Activated CD4-positive, alpha-beta T cell treated with anti-CD3 and anti-CD28 coated beads, Interleukin-2, amount 50 U/mL, for 4 hours (primary cell): ENCODE results near the gene ATP6V0A1.
"Not testable (repeated sequence)": the region's sequence is repeated elsewhere in the genome, so short reads cannot be mapped to it uniquely, and the experiment has no call there.

Experiments
- DNase-seq, 2 experiments: peaks; one replicate each; pipeline ENCODE4 v3.0.0-alpha.2; 2020

The ATP6V0A1 gene

DNA sequence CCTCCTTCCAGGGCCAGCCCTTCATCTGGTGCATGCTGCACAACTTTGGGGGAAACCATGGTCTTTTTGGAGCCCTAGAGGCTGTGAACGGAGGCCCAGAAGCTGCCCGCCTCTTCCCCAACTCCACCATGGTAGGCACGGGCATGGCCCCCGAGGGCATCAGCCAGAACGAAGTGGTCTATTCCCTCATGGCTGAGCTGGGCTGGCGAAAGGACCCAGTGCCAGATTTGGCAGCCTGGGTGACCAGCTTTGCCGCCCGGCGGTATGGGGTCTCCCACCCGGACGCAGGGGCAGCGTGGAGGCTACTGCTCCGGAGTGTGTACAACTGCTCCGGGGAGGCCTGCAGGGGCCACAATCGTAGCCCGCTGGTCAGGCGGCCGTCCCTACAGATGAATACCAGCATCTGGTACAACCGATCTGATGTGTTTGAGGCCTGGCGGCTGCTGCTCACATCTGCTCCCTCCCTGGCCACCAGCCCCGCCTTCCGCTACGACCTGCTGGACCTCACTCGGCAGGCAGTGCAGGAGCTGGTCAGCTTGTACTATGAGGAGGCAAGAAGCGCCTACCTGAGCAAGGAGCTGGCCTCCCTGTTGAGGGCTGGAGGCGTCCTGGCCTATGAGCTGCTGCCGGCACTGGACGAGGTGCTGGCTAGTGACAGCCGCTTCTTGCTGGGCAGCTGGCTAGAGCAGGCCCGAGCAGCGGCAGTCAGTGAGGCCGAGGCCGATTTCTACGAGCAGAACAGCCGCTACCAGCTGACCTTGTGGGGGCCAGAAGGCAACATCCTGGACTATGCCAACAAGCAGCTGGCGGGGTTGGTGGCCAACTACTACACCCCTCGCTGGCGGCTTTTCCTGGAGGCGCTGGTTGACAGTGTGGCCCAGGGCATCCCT is 84.8 kb downstream of the ATP6V0A1 start:
- DNase-seq: no peak

- no peak for DNase-seq
Measured at GRCh38 chr17:42544874-42545283, 86.2 kb downstream of the ATP6V0A1 start.

- not testable (repeated sequence) for DNase-seq
Measured at GRCh38 chr17:42545755-42546505, 87.3 kb downstream of the ATP6V0A1 start.

DNA sequence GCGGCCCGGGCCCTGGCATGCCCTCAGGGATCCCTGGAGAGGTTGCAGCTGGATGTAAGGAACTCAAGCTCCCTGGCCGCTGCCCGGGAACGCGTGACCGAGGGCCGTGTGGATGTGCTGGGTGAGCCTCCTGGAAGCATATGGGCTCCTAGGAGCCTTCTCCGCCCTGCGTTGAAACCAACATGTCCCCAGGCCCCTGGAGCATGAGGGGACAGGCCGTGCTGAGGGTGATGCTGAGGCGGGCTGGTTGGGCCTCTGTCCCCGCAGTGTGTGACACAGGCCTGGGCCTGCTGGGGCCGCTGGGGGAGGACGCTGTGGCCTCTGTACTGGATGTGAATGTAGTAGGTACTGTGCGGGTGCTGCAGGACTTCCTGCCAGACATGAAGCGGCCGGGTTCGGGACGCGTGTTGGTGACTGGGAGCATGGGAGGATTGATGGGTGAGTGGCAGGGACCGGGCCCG is 88.4 kb downstream of the ATP6V0A1 start:
- no peak for DNase-seq

DNA sequence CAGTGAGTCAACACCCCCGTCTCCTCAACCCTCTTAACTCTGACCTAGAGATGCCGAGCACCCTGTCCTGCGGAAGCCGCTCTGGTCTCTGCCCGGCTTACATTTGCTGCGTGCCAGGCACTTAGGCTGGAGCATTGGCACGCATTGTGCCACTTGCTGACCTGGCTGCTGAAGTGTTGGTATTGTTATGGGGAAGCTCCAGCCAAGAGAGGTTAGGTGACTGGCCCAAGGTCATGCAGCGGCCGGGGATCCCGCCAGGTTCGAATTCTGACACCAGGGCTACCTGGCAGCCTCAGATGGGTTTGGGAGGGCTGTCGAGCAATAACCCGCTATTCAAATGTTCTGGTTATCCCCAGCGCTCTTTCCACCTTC is 89.0 kb downstream of the ATP6V0A1 start:
- DNase-seq: no peak

GRCh38 chr17:42548070-42548837 is 89.6 kb downstream of the ATP6V0A1 start:
- peak; percentile 79 for DNase-seq

DNA sequence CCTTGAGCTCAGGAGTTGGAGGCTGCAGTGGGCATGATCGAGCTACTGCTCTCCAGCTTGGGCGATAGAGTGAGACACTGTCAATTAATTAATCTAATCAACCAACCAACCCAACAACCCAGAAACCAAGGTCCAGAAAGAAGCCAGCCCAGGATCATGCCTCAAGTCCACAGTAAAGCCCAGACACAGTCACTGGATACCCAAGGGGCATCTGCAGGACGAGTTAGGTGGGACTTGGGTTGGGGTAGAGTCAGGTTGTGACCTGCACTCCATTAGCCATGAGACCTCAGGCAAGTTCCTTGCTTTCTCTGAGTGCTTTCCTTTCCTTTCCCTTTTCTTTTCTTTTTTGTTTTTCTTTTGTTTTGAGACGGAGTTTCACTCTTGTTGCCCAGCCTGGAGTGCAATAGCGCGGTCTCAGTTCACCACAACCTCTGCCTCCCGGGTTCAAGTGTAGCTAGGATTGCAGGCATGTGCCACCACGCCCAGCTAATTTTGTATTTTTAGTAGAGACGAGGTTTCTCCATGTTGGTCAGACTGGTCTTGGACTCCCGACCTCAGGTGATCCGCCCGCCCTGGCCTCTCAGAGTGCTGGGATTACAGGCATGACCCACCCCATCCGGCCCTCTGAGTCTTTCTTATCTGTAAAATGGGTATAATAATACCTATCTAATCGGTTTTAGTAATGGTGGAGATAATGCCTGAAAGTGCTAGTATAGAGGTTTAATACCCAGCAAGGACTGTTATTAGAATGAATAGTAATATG is 90.5 kb downstream of the ATP6V0A1 start:
- DNase-seq: no peak

- DNase-seq: not testable (repeated sequence)
Measured at GRCh38 chr17:42552736-42553135, 94.1 kb downstream of the ATP6V0A1 start, which contains the start of gene HSD17B1. Gene HSD17B1 (plus strand): TSS chr17:42552923. CDS start chr17:42552934, 11 bp downstream.

- DNase-seq: no peak
Measured at GRCh38 chr17:42553161-42553818, 94.6 kb downstream of the ATP6V0A1 start.

DNA sequence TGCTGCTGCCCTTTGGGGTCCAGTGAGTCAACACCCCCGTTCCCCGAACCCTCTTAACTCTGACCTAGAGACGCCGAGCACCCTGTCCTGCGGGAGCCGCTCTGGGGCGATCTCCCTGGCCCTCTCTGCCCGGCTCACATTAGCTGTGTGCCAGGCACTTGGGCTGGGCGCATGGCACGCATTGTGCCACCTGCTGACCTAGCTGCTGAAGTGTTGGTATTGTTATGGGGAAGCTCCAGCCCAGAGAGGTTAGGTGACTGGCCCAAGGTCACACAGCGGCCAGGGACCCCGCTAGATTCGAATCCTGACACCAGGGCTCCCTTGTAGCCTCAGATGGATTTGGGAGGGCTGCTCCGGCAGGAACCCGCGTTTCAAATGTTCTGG is 95.2 kb downstream of the ATP6V0A1 start:
- no peak for DNase-seq

- peak; percentile 46 to 54 for DNase-seq
Measured at GRCh38 chr17:42554250-42555121, 95.8 kb downstream of the ATP6V0A1 start.

GRCh38 chr17:42555122-42555622 is 96.5 kb downstream of the ATP6V0A1 start:
- no peak for DNase-seq

DNA sequence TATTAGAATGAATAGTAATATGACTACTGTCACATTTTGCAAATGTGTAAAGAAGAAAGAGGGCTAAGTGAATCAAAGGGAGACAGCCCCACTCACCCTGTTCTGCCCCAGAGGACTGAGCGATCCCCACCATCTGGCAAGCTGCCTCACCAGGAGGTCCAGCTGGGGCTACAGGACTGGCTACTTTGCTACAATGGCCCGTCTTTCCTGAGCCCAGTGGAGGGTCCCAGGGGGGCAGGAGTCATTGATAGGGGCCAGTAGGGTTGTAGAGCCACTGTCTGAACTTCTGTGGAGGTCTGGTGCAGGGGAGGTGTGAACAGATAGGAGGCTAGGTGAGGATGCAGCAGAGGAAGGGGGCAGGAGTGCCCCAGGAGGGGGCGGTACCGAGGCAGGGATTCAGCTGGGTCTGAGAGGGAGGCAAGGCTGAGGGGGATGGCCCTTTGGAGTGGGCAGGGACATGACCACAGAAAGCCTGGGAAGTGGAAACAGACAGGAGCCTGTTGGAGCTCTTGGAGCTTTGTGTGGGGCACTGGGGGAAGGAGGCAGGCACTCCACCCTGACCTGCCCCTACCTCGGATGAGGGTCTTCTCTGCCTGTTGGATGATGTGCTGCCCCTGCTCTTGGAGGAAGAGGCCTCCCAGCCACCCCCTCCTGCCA is 97.4 kb downstream of the ATP6V0A1 start:
- DNase-seq: not testable (repeated sequence)

DNA sequence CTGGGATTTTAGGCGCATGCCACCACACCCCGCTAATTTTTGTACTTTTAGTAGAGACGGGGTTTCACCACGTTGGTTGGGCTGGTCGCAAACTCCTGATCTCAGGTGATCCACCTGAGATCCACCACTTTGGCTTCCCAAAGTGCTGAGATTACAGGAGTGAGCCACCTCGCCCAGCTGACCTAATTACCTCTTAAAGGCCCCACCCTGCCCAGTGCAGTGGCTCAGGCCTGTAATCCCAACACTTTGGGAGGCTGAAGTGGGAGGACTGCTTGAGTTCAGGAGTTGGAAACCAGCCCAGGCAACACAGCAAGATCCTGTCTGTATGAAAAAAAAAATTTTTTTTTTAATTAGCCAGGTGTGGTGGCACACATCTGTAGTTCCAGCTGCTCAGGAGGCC is 100.4 kb downstream of the ATP6V0A1 start:
- DNase-seq: no peak

DNA sequence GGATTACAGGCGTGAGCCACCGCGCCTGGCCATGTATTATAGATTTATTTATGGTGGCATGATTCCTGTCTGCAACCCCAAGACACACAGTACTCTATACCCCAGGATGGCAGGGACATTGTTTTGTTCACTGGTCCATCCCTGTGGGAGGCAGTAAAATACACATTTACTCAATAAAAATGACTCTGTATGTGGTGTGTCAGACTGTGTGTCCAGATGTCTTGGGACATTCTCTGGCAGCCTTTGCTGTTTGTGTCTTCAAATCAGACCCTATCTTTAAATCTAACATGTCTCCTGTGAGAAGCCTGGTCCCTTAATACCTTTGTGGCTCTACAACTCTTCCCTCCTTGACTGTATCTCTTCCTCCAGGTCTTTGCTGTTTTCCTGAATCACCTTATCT is 101.6 kb downstream of the ATP6V0A1 start:
- no peak for DNase-seq

GRCh38 chr17:42561897-42562387 is 103.3 kb downstream of the ATP6V0A1 start, which contains the start of gene COASY:
Gene COASY (plus strand): TSS chr17:42562148. CDS start chr17:42562623, 475 bp downstream.
- DNase-seq: peak; percentile 90 to 91

DNA sequence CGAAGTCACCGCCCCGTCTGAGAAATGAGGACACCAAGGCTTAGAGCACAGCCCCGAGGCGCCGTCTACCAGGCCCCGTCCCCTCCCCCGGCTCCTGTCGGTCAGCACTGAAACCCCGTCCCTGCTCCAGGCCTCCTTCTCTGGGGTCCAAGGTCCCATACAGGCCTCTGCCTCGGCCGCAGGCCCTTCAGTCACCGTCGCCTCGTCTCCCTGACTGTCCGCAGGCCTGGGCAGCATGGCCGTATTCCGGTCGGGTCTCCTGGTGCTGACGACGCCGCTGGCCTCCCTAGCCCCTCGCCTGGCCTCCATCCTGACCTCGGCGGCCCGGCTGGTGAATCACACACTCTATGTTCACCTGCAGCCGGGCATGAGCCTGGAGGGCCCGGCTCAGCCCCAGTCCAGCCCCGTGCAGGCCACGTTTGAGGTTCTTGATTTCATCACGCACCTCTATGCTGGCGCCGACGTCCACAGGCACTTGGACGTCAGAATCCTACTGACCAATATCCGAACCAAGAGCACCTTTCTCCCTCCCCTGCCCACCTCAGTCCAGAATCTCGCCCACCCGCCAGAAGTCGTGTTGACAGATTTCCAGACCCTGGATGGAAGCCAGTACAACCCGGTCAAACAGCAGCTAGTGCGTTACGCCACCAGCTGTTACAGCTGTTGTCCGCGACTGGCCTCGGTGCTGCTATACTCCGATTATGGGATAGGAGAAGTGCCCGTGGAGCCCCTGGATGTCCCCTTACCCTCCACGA is 103.9 kb downstream of the ATP6V0A1 start:
- no peak for DNase-seq

GRCh38 chr17:42563143-42563509 is 104.4 kb downstream of the ATP6V0A1 start:
- DNase-seq: no peak

DNA sequence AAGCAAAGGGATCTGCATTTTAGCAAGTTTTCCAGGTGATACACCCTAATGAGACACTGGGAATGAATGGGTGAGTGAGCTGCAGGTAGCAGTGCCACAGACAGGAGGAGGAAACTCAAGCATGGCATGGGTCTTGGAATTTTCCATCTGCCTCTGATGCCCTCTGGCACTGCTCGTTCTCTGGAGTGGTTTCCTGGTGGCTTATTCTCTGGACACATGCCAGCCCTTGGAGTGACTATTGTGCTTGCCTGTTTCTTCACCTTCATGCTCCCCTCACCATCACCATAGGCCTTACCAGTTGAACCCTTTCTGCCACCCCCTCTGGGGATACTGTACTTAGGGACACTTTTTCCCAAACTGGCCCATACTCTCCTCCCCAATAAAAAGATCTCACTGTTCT is 104.9 kb downstream of the ATP6V0A1 start:
- DNase-seq: no peak
